AG09309 (cell line): ENCODE data around the gene SLC6A6.

ENCODE experiments used
- DNase-seq: peaks from one replicate; pipeline ENCODE4 v3.0.0-alpha.2; 2010; ENCODE audit warnings: low read depth
- H3K4me3 ChIP-seq: 2 replicates; pipeline ENCODE4 v1.5.1; 2011; ENCODE audit warnings: mild to moderate bottlenecking, low read depth, low read length, moderate library complexity; ENCODE audit not compliant: control insufficient read depth
- CTCF ChIP-seq: IDR thresholded peaks from 2 replicates; pipeline ENCODE4 v1.5.1; 2011; ENCODE audit warnings: mild to moderate bottlenecking, low read depth, low read length, inconsistent platforms; ENCODE audit not compliant: insufficient read depth, control insufficient read depth; ENCODE audit errors: missing control alignments

SLC6A6 gene

GRCh38 chr3:14441920-14442300 lies 39.5 kb downstream of the SLC6A6 start:
- TF ChIP-seq CTCF: no peak
- no peak for DNase-seq
- H3K4me3 ChIP-seq: no peak overlapping the region

GRCh38 chr3:14444380-14444779 lies 42.0 kb downstream of the SLC6A6 start:
- no peak overlapping the region for H3K4me3 ChIP-seq
- no peak for DNase-seq
- TF ChIP-seq CTCF: no peak

GRCh38 chr3:14445773-14446172 lies 43.4 kb downstream of the SLC6A6 start:
- DNase-seq: no peak
- TF ChIP-seq CTCF: no peak
- H3K4me3 ChIP-seq: no peak overlapping the region

GRCh38 chr3:14446988-14447570 lies 44.7 kb downstream of the SLC6A6 start:
- TF ChIP-seq CTCF: no peak
- DNase-seq: no peak
- H3K4me3 ChIP-seq: no peak overlapping the region

- no peak for TF ChIP-seq CTCF
- DNase-seq: no peak
- no peak overlapping the region for H3K4me3 ChIP-seq
Observed at GRCh38 chr3:14448063-14448462, 45.7 kb downstream of the SLC6A6 start.

- no peak for DNase-seq
- no peak overlapping the region for H3K4me3 ChIP-seq
- no peak for TF ChIP-seq CTCF
Observed at GRCh38 chr3:14448756-14449727, 46.6 kb downstream of the SLC6A6 start.

GRCh38 chr3:14450506-14450905 lies 48.1 kb downstream of the SLC6A6 start:
- no peak for DNase-seq
- no peak overlapping the region for H3K4me3 ChIP-seq
- TF ChIP-seq CTCF: no peak
